ENCODE results near the gene NAGLU. TPM values are rescaled to one million over a fixed set of nuclear protein-coding genes. Genes with fewer than 3 reads are reported as not detected.

NAGLU gene
- total and polyA plus RNA-seq, 10 of the 15 experiments (the other 5 are each of a cell fraction or from before 2014, with no cell fraction given): 0.23 to 27.5 (median 8.9) TPM

DNA sequence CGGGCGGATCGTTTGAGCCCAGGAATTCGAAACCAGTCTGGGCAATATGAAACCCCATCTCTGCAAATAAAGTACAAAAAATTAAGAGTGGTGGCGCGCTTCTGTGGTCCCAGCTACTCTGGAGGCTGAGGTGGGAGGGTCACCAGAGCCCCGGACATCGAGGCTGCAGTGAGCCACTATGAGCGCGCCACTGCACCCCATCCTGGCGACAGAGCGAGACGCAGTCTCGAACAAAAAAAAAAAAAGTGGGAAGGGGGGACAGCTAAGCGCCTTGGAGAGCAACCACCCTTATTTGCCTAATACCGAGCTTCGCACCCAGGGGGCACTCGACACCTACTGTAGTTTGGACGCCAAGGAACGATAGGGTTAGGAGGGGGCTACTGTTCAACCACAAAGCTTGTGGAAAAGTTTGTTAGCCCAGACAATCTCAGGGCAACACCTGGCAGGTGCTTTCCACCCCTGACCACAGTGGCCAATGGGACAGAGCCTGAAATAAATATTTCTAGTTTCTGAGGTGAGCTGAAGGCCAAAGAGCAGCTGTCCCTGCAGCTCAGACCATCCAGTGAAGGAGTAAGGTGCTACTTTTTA is 42.3 kb downstream of the NAGLU start (continued):
- TF ChIP-seq CUX1 (IDR thresholded peaks at IDR 0.05; ENCODE audit: insufficient replicate concordance, low read depth, low read length) (no peak), BCL11A (IDR thresholded peaks at IDR 0.05; ENCODE audit: low read depth, low read length) (peak; percentile 71), SREBF2 (IDR thresholded peaks at IDR 0.05; ENCODE audit: low read length) (no peak), E4F1 (IDR thresholded peaks at IDR 0.05; ENCODE audit: borderline replicate concordance, partially characterized antibody) (no peak), ZBTB33 (IDR thresholded peaks at IDR 0.05) (no peak), POU2F2 (IDR thresholded peaks at IDR 0.05; ENCODE audit: borderline replicate concordance, low read depth, low read length) (peak; percentile 63; the same call in 2 of the 3 replicates)
- TF ChIP-seq, protein P1, sequence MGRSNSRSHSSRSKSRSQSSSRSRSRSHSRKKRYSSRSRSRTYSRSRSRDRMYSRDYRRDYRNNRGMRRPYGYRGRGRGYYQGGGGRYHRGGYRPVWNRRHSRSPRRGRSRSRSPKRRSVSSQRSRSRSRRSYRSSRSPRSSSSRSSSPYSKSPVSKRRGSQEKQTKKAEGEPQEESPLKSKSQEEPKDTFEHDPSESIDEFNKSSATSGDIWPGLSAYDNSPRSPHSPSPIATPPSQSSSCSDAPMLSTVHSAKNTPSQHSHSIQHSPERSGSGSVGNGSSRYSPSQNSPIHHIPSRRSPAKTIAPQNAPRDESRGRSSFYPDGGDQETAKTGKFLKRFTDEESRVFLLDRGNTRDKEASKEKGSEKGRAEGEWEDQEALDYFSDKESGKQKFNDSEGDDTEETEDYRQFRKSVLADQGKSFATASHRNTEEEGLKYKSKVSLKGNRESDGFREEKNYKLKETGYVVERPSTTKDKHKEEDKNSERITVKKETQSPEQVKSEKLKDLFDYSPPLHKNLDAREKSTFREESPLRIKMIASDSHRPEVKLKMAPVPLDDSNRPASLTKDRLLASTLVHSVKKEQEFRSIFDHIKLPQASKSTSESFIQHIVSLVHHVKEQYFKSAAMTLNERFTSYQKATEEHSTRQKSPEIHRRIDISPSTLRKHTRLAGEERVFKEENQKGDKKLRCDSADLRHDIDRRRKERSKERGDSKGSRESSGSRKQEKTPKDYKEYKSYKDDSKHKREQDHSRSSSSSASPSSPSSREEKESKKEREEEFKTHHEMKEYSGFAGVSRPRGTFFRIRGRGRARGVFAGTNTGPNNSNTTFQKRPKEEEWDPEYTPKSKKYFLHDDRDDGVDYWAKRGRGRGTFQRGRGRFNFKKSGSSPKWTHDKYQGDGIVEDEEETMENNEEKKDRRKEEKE (IDR thresholded peaks at IDR 0.05): no peak
- TF ChIP-seq, protein P2, sequence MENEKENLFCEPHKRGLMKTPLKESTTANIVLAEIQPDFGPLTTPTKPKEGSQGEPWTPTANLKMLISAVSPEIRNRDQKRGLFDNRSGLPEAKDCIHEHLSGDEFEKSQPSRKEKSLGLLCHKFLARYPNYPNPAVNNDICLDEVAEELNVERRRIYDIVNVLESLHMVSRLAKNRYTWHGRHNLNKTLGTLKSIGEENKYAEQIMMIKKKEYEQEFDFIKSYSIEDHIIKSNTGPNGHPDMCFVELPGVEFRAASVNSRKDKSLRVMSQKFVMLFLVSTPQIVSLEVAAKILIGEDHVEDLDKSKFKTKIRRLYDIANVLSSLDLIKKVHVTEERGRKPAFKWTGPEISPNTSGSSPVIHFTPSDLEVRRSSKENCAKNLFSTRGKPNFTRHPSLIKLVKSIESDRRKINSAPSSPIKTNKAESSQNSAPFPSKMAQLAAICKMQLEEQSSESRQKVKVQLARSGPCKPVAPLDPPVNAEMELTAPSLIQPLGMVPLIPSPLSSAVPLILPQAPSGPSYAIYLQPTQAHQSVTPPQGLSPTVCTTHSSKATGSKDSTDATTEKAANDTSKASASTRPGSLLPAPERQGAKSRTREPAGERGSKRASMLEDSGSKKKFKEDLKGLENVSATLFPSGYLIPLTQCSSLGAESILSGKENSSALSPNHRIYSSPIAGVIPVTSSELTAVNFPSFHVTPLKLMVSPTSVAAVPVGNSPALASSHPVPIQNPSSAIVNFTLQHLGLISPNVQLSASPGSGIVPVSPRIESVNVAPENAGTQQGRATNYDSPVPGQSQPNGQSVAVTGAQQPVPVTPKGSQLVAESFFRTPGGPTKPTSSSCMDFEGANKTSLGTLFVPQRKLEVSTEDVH (IDR thresholded peaks at IDR 0.05; ENCODE audit: low read depth, partially characterized antibody): no peak

Data from GM12878 (cell line).